OCI-LY3 (cell line): ENCODE measurements around the gene MPIG6B.

ENCODE experiments used
- CTCF ChIP-seq: fragments of 200-600, 300-600 bp; sonication (generic); IDR thresholded peaks from 2 replicates; pipeline ENCODE4 v1.5.1; 2014; ENCODE audit warnings: antibody characterized with exemption, low read length, low read depth
- EZH2phosphoT487 ChIP-seq: fragments of 200-600 bp; shearing (Covaris generic); IDR thresholded peaks from 2 replicates; pipeline ENCODE4 v1.6.1; 2018; ENCODE audit warnings: antibody characterized with exemption, mixed run types, low read depth

GRCh38 chr6:31736768-31737314 is 13.7 kb downstream of the MPIG6B start:
- TF ChIP-seq CTCF (no peak), EZH2phosphoT487 (no peak)
